Renal pelvis (tissue), 4 donors: ENCODE results near the gene FAM53B. TPM values are rescaled to one million over a fixed set of nuclear protein-coding genes. Genes with fewer than 3 reads are reported as not detected.

Experiments
- DNase-seq: peaks from one replicate; pipeline ENCODE4 v3.0.0-alpha.2; 2013
- polyA plus RNA-seq, 3 donors: library from polyadenylated mRNA; unstranded; fragments of 120-200 nt; gene quantifications; one replicate each; pipeline ENCODE4 v1.2.1, GENCODE V29; 2013; ENCODE audit not compliant: insufficient read length in 3 of 3

Gene FAM53B
- polyA plus RNA-seq, 3 donors, result 24.9 to 30.9 (median 29.1) TPM

DNA sequence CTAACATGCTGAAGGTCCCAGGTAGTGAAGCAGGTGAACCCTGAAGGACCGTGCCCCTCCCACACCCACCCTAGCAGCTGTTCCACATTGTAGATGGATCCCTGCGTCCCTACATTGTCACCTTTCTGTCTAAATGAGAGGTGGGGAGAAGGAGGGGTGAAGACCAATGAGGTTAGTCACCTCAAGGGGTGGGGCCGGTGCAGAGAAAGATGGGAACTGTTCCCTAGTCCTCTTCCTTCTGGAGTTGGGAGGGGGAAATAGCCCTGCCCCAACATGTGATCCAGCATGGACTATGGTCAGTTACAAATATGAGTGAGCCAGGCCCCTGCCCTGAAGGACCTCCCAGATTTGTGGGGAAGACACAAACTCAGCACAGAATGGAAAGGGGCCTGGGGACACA lies 158.0 kb downstream of the FAM53B start:
- no peak for DNase-seq

DNA sequence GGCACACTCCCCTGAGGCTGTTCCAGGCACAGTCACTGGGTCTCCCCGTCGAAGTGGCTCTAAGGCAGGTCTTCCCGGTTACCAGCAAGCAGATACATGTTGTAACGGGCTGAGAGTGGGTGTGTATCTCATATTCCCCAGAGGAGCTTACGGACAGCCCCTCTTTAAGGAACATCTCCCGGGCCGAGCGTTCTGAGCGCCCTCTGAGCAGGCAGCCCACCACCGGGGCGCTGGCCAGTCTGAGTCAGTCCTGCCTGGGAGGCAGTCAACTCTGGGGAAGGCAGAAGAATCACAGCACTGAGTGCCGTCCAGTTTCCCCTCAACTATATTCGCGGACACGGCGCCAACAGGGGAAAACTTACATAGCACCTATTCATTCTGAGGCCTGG lies 165.2 kb downstream of the FAM53B start:
- no peak for DNase-seq

GRCh38 chr10:124578231-124579010 lies 165.8 kb downstream of the FAM53B start:
- no peak for DNase-seq

DNA sequence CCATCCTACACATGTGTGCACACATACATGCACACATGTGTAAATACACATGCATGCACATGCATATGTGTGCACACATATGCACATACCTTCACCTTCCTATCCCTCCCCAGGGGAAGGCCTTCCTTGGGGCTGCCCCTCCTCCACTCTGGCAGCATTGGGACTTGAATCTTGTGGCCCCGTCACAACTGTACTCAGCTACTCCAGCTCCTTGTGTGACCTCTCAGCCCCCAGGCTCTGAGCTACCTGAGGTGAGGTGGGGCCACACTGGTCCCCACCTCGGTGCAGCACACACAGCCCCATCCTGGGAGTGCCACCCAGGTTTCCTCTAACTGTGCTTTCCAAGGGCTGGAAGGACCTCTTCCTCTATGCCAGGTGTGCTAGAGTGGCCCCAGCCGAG lies 166.5 kb downstream of the FAM53B start:
- DNase-seq, result no peak

DNA sequence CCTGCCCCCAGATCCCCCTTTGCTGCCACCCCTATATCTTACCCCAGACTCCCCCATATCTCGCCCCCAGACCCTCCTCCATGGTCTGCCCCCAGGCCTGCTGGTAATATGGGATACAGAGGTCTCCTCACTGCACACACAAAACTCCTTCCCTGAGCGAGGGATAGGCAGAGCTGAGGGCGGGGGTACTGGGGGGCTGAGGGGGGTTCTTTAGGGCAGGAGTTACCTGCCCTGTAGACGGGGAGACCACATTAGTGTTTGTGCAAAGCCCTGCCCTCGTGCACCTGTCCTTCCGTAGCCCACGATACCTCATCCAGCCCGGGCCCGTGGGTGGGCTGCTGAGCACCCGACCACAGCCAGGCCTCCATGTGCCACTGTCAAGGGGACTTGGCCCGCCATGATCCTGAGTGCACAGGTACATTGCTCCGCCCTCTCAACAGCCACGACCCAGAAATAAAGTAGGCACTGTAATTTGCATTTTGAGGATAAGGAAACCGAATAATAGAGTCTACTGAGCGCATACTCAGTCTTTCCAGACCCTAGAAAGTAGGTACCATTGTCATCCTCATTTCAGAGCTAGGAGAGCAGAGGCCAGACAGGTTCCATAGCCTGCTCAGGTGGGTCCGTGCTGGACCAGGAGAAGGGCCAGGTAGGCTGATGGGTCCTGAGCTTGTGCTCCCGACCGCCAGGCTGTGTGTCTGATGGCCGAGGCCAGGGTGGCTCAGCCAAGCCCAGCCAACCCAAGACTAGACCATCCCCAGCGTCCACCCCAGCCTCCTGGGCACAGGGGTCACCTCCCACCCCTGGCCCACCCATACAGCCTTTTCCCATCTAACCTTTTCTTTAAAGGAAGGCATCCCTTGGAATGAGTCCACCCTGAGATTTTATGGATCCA lies 167.4 kb downstream of the FAM53B start:
- no peak for DNase-seq

GRCh38 chr10:124575107-124576035 lies 168.8 kb downstream of the FAM53B start:
- DNase-seq, result no peak

- no peak for DNase-seq
These were observed 169.6 kb downstream of the FAM53B start for GRCh38 chr10:124574456-124575070.

DNA sequence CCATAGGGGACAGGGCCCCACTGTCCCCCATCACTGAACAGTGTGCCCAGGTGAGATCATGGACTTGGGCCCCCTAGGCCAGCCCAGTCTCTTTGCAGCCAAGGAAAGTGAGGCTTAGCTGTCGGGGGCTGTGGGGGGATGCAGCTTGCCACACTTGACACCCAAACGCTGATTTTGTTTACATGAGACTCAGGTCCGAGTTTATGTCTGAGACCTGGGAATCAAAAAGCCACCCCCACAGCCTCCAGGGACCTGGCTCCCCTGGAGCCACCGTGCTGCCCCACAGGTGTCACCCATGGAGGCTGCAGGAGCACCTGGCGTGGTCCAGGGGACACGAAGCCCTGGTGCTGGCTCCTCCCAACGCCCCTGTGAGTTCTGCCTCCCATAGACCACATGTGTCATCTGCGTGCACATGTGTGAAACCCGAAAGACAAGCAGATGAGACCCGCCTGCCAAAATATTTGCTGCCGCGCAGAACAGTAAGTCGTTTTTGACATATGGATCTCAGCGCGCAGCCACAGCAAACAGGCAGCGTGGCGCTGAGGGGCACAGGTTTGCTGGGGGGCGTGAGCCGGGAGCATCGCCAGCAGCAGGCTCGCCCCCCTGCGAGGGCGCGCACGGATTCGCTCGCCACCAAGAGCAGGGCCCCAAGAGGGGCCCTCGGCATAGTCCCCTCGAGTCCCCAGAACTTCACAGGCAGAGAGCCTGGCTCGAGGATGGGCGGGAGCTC lies 170.3 kb downstream of the FAM53B start:
- DNase-seq, result no peak

DNA sequence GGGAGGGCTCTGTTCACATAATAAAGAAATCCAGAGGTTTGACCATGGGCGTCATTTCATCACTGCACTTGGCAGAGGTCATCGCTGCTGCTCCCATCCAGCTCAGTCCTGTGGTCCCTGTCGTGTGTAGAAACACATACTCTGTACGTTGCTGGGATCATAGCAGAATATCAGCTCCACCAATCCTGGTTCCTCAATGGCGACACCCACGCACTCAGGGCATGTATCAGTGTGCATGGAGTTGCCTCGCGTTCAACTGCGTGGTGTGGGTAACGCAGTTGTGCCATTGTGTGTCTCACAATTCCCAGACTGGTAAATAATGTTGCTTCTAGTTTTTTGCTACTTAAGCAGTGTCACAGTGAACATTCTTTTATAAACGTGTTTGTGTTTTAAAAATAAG lies 171.4 kb downstream of the FAM53B start:
- DNase-seq, result no peak

GRCh38 chr10:124570646-124571045 lies 173.5 kb downstream of the FAM53B start:
- DNase-seq, result no peak

GRCh38 chr10:124569623-124570470 lies 174.3 kb downstream of the FAM53B start:
- no peak for DNase-seq

Other genes starting within 250 kb of the FAM53B start
- gene EEF1AKMT2, start 47.5 kb upstream of the FAM53B start, polyA plus RNA-seq, result 10 to 100 TPM; 30.9 to 33.0 (median 31.3) TPM
- gene ABRAXAS2, start 57.4 kb upstream of the FAM53B start, polyA plus RNA-seq, result 10 to 100 TPM; 21.6 to 26.2 (median 23.4) TPM
- 10 to 100 TPM; 23.2 to 29.1 (median 24.4) TPM for gene ZRANB1, start 197.7 kb upstream of the FAM53B start, polyA plus RNA-seq